ENCODE data around the gene PFDN4. TPM values are rescaled to one million over a fixed set of nuclear protein-coding genes. Genes with fewer than 3 reads are reported as not detected.

The PFDN4 gene
- polyA plus RNA-seq, 1 of the 3 experiments (the other 2 are of a cell fraction) = 44.0 TPM

DNA sequence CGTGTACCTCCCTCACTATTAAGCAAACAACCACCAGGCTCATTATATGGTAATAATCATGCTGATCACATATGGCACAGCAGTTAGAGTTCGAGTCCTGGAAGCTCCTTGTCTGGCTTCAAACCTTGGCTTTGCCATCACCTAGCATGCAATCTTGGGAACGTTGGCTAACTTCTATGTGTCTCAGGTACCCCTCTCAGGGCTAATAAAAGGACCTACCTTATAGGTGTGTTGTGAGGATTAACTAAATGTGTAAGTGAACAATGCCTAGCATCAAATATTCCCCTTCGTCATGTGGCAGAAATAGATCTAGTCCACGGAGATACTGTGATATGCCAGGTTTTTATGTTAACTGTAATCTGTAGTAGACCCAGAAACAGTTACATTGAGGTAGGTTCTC is 44.5 kb upstream of the PFDN4 start:
- Histone ChIP-seq H3K36me3 (replicated peaks in 1 of 2; ENCODE audit: control insufficient read depth in 1 of 2, insufficient read depth in 2 of 2, low read length in 1 of 2) (no peaks in the 10 kb centered on the region), H3K4me1 (ENCODE audit: control insufficient read depth in 1 of 2, insufficient read depth in 2 of 2, low read depth in 1 of 2, low read length in 1 of 2) (peaks cover 0 to 5% of the 10 kb centered on the region in 2 experiments; a peak in 2 of 4 replicates), H3K27me3 (ENCODE audit: insufficient read depth) (no peaks in the 10 kb centered on the region), H3F3A (replicated peaks; ENCODE audit: insufficient read depth) (no peaks in the 10 kb centered on the region), H2AFZ (ENCODE audit: low read depth) (no peak overlapping the region), H3K79me2 (ENCODE audit: insufficient read depth) (no peaks in the 10 kb centered on the region), H3K4me3 (ENCODE audit: low read depth in 2 of 2, low read length in 1 of 2) (no peak overlapping the region), H3K9me3 (no peaks in the 10 kb centered on the region), H3K27ac (ENCODE audit: low read depth in 2 of 2, low read length in 1 of 2) (no peak overlapping the region), H3K9ac (no peak overlapping the region), H3K9me2 (no peaks in the 10 kb centered on the region), H3K4me2 (no peak overlapping the region), H4K20me1 (ENCODE audit: insufficient read depth) (no peaks in the 10 kb centered on the region)
- TF ChIP-seq, protein P1, sequence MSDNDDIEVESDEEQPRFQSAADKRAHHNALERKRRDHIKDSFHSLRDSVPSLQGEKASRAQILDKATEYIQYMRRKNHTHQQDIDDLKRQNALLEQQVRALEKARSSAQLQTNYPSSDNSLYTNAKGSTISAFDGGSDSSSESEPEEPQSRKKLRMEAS (IDR thresholded peaks at IDR 0.05; ENCODE audit: low read depth) = no peak
- TF ChIP-seq SIN3A (IDR thresholded peaks at IDR 0.05; ENCODE audit: borderline replicate concordance, low read depth, low read length) = no peak
- ChIA-PET CTCF (interaction anchor here (1.2 to 1.3 kb wide), 3 partner anchors 36 to 66 kb away, joined by 3 to 7 read pairs (median 6); no protein-coding TSS in a partner anchor), POLR2A (no interaction called here)
- WGBS (ENCODE audit: low lambda C conversion rate) = 63% methylated on average over 5 of the region's 5 CpGs
- no peak for DNase-seq

DNA sequence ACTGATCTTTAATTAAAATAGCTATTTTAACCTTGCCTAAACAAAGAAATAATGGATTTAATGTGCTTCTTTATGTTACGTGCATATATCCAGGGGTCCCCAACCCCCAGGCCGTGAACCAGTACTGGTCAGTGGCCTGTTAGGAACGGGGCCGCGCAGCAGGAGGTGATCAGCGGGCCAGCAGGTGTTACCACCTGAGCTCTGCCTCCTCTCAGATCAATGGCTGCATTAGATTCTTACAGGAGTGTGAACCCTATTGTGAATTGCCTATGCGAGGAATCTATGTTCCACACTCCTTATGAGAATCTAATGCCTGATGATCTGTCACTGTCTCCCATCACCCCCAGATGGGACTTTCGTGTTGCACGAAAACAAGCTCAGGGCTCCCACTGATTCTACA is 42.9 kb upstream of the PFDN4 start:
- H3K9ac ChIP-seq = no peak overlapping the region
- no peaks in the 10 kb centered on the region for H3F3A ChIP-seq (replicated peaks; ENCODE audit: insufficient read depth)
- 69% methylated on average over 8 of the region's 9 CpGs for WGBS (ENCODE audit: low lambda C conversion rate)
- no peak overlapping the region for H3K4me2 ChIP-seq
- no peaks in the 10 kb centered on the region for H3K9me2 ChIP-seq
- TF ChIP-seq, protein P2, sequence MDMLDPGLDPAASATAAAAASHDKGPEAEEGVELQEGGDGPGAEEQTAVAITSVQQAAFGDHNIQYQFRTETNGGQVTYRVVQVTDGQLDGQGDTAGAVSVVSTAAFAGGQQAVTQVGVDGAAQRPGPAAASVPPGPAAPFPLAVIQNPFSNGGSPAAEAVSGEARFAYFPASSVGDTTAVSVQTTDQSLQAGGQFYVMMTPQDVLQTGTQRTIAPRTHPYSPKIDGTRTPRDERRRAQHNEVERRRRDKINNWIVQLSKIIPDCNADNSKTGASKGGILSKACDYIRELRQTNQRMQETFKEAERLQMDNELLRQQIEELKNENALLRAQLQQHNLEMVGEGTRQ (IDR thresholded peaks at IDR 0.05; ENCODE audit: borderline replicate concordance, low read depth, low read length) = no peak
- TF ChIP-seq, protein P3, sequence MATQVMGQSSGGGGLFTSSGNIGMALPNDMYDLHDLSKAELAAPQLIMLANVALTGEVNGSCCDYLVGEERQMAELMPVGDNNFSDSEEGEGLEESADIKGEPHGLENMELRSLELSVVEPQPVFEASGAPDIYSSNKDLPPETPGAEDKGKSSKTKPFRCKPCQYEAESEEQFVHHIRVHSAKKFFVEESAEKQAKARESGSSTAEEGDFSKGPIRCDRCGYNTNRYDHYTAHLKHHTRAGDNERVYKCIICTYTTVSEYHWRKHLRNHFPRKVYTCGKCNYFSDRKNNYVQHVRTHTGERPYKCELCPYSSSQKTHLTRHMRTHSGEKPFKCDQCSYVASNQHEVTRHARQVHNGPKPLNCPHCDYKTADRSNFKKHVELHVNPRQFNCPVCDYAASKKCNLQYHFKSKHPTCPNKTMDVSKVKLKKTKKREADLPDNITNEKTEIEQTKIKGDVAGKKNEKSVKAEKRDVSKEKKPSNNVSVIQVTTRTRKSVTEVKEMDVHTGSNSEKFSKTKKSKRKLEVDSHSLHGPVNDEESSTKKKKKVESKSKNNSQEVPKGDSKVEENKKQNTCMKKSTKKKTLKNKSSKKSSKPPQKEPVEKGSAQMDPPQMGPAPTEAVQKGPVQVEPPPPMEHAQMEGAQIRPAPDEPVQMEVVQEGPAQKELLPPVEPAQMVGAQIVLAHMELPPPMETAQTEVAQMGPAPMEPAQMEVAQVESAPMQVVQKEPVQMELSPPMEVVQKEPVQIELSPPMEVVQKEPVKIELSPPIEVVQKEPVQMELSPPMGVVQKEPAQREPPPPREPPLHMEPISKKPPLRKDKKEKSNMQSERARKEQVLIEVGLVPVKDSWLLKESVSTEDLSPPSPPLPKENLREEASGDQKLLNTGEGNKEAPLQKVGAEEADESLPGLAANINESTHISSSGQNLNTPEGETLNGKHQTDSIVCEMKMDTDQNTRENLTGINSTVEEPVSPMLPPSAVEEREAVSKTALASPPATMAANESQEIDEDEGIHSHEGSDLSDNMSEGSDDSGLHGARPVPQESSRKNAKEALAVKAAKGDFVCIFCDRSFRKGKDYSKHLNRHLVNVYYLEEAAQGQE (IDR thresholded peaks at IDR 0.05; ENCODE audit: low read depth, low read length) = no peak
- TF ChIP-seq ELF1 (IDR thresholded peaks at IDR 0.05) = no peak
- TF ChIP-seq RXRA (IDR thresholded peaks at IDR 0.05; ENCODE audit: borderline replicate concordance, low read depth) = no peak
- TF ChIP-seq YY1 (IDR thresholded peaks at IDR 0.05; ENCODE audit: low read depth) = no peak
- TF ChIP-seq, protein P4, sequence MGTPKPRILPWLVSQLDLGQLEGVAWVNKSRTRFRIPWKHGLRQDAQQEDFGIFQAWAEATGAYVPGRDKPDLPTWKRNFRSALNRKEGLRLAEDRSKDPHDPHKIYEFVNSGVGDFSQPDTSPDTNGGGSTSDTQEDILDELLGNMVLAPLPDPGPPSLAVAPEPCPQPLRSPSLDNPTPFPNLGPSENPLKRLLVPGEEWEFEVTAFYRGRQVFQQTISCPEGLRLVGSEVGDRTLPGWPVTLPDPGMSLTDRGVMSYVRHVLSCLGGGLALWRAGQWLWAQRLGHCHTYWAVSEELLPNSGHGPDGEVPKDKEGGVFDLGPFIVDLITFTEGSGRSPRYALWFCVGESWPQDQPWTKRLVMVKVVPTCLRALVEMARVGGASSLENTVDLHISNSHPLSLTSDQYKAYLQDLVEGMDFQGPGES (IDR thresholded peaks at IDR 0.05; ENCODE audit: low read depth, low read length) = no peak
- TF ChIP-seq RFX5 (IDR thresholded peaks at IDR 0.05; ENCODE audit: low read length) = no peak
- TF ChIP-seq MEF2A (IDR thresholded peaks at IDR 0.05; ENCODE audit: borderline replicate concordance, low read depth) = no peak
- TF ChIP-seq TCF12 (IDR thresholded peaks at IDR 0.05) = no peak
- no peak for TF ChIP-seq RCOR1 (IDR thresholded peaks at IDR 0.05; ENCODE audit: low read length)
- TF ChIP-seq, protein P5, sequence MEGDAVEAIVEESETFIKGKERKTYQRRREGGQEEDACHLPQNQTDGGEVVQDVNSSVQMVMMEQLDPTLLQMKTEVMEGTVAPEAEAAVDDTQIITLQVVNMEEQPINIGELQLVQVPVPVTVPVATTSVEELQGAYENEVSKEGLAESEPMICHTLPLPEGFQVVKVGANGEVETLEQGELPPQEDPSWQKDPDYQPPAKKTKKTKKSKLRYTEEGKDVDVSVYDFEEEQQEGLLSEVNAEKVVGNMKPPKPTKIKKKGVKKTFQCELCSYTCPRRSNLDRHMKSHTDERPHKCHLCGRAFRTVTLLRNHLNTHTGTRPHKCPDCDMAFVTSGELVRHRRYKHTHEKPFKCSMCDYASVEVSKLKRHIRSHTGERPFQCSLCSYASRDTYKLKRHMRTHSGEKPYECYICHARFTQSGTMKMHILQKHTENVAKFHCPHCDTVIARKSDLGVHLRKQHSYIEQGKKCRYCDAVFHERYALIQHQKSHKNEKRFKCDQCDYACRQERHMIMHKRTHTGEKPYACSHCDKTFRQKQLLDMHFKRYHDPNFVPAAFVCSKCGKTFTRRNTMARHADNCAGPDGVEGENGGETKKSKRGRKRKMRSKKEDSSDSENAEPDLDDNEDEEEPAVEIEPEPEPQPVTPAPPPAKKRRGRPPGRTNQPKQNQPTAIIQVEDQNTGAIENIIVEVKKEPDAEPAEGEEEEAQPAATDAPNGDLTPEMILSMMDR (IDR thresholded peaks at IDR 0.05) = no peak
- no peak for TF ChIP-seq CHD2 (IDR thresholded peaks at IDR 0.05; ENCODE audit: low read length, partially characterized antibody)
- ChIA-PET CTCF (no interaction called here), POLR2A (no interaction called here)
- no peak overlapping the region for H3K4me3 ChIP-seq (ENCODE audit: low read depth in 2 of 2, low read length in 1 of 2)
- peaks cover 0 to 10% of the 10 kb centered on the region in 2 experiments; a peak in 2 of 4 replicates for H3K4me1 ChIP-seq (ENCODE audit: control insufficient read depth in 1 of 2, insufficient read depth in 2 of 2, low read depth in 1 of 2, low read length in 1 of 2)
- H4K20me1 ChIP-seq (ENCODE audit: insufficient read depth) = no peaks in the 10 kb centered on the region
- H3K9me3 ChIP-seq = no peaks in the 10 kb centered on the region
- no peaks in the 10 kb centered on the region for H3K79me2 ChIP-seq (ENCODE audit: insufficient read depth)
- H3K36me3 ChIP-seq (replicated peaks in 1 of 2; ENCODE audit: control insufficient read depth in 1 of 2, insufficient read depth in 2 of 2, low read length in 1 of 2) = no peaks in the 10 kb centered on the region
- H3K27me3 ChIP-seq (ENCODE audit: insufficient read depth) = no peaks in the 10 kb centered on the region
- no peak overlapping the region for H3K27ac ChIP-seq (ENCODE audit: low read depth in 2 of 2, low read length in 1 of 2)
- no peak for DNase-seq
- no peak overlapping the region for H2AFZ ChIP-seq (ENCODE audit: low read depth)
